CMK (cell line): Measurements from ENCODE around the gene ZNF425.
A peak's percentile ranks its signal among the peaks of the same experiment; 100 is the strongest.
"Not testable (repeated sequence)": the region's sequence is repeated elsewhere in the genome, so short reads cannot be mapped to it uniquely, and the experiment has no call there.

Experiments used
- DNase-seq: peaks from one replicate; pipeline ENCODE4 v3.0.0-alpha.2; 2010; ENCODE audit warnings: low read depth

ZNF425 gene

GRCh38 chr7:149133028-149133710 is 7.0 kb upstream of the ZNF425 start:
- no peak for DNase-seq

- no peak for DNase-seq
Measured at GRCh38 chr7:149130572-149131198, 4.6 kb upstream of the ZNF425 start.

- DNase-seq = no peak
Measured at GRCh38 chr7:149126662-149127266, 640 bp upstream of the ZNF425 start.

- no peak for DNase-seq
Measured at GRCh38 chr7:149125189-149125862, 798 bp downstream of the ZNF425 start.

GRCh38 chr7:149109969-149110368 is 16.2 kb downstream of the ZNF425 start:
- no peak for DNase-seq

- no peak for DNase-seq
Measured at GRCh38 chr7:149104749-149105148, 21.4 kb downstream of the ZNF425 start.

- DNase-seq = no peak
Measured at GRCh38 chr7:149104214-149104613, 21.9 kb downstream of the ZNF425 start.

- DNase-seq = no peak
Measured at GRCh38 chr7:149103424-149103823, 22.7 kb downstream of the ZNF425 start.

GRCh38 chr7:149102666-149103065 is 23.5 kb downstream of the ZNF425 start:
- no peak for DNase-seq

- no peak for DNase-seq
Measured at GRCh38 chr7:149100821-149101220, 25.3 kb downstream of the ZNF425 start.

- DNase-seq = no peak
Measured at GRCh38 chr7:149099058-149099457, 27.1 kb downstream of the ZNF425 start.

- DNase-seq = no peak
Measured at GRCh38 chr7:149097088-149097487, 29.0 kb downstream of the ZNF425 start.

- peak; percentile 40 for DNase-seq
Measured at GRCh38 chr7:149093228-149093627, 32.9 kb downstream of the ZNF425 start.

- DNase-seq = not testable (repeated sequence)
Measured at GRCh38 chr7:149092244-149092643, 33.9 kb downstream of the ZNF425 start.

- DNase-seq = peak; percentile 81
Measured at GRCh38 chr7:149090397-149091195, 35.5 kb downstream of the ZNF425 start, which contains the start of gene ZNF786. Gene ZNF786 (minus strand): TSS chr7:149090718. CDS start chr7:149090640, 78 bp downstream.

GRCh38 chr7:149087376-149087775 is 38.7 kb downstream of the ZNF425 start:
- no peak for DNase-seq

GRCh38 chr7:149085866-149086265 is 40.3 kb downstream of the ZNF425 start:
- no peak for DNase-seq

- DNase-seq = no peak
Measured at GRCh38 chr7:149084407-149084806, 41.7 kb downstream of the ZNF425 start.

- no peak for DNase-seq
Measured at GRCh38 chr7:149081914-149082313, 44.2 kb downstream of the ZNF425 start.

GRCh38 chr7:149077594-149077993 is 48.5 kb downstream of the ZNF425 start:
- no peak for DNase-seq

GRCh38 chr7:149075286-149075685 is 50.8 kb downstream of the ZNF425 start:
- DNase-seq = no peak
